GM18907 (cell line): ENCODE results near the gene FNTB.

Source experiments
- ATAC-seq: cut with Tn5 transposase; IDR thresholded peaks from one replicate; pipeline ENCODE4 v1.9.1; 2021; ENCODE audit warnings: mild to moderate bottlenecking, moderate library complexity; ENCODE audit not compliant: unreplicated experiment

The FNTB gene

GRCh38 chr14:64974563-64974962, 12.1 kb upstream of the FNTB start:
- no peak for ATAC-seq

GRCh38 chr14:64979336-64980074, 7.2 kb upstream of the FNTB start:
- ATAC-seq: no peak

GRCh38 chr14:64983439-64984310, 3.0 kb upstream of the FNTB start:
- ATAC-seq: no peak

- ATAC-seq: no peak
These were observed 708 bp downstream of the FNTB start for GRCh38 chr14:64987438-64987767.

- ATAC-seq: no peak
These were observed 3.6 kb downstream of the FNTB start for GRCh38 chr14:64990296-64990695.

- ATAC-seq: no peak
These were observed 4.2 kb downstream of the FNTB start for GRCh38 chr14:64990939-64991338.

GRCh38 chr14:64992328-64992885, 5.7 kb downstream of the FNTB start:
- no peak for ATAC-seq

GRCh38 chr14:64993266-64993930, 6.7 kb downstream of the FNTB start:
- ATAC-seq: no peak

- no peak for ATAC-seq
These were observed 7.8 kb downstream of the FNTB start for GRCh38 chr14:64994540-64994939.

GRCh38 chr14:64995291-64995690, 8.6 kb downstream of the FNTB start:
- ATAC-seq: no peak

GRCh38 chr14:64997108-64997794, 10.6 kb downstream of the FNTB start:
- ATAC-seq: no peak

GRCh38 chr14:64998455-64998931, 11.8 kb downstream of the FNTB start:
- ATAC-seq: no peak

GRCh38 chr14:65000898-65001591, 14.3 kb downstream of the FNTB start:
- ATAC-seq: no peak

GRCh38 chr14:65001723-65002122, 15.0 kb downstream of the FNTB start:
- ATAC-seq: no peak

GRCh38 chr14:65002586-65003210, 16.0 kb downstream of the FNTB start:
- ATAC-seq: no peak

GRCh38 chr14:65003394-65003793, 16.7 kb downstream of the FNTB start:
- ATAC-seq: peak; percentile 61

GRCh38 chr14:65006261-65006721, 19.6 kb downstream of the FNTB start:
- ATAC-seq: no peak

- no peak for ATAC-seq
These were observed 20.5 kb downstream of the FNTB start for GRCh38 chr14:65007202-65007601.

GRCh38 chr14:65010211-65010931, 23.7 kb downstream of the FNTB start:
- ATAC-seq: no peak
